Skin of body (tissue), 3 donors: ENCODE results near the gene CXCL3. TPM values are rescaled to one million over a fixed set of nuclear protein-coding genes. Genes with fewer than 3 reads are reported as not detected.

Experiments used
- DNase-seq: peaks from one replicate; lab custom pipeline; 2025; lab: John Stamatoyannopoulos, UW
- small RNA-seq: library from RNA; depleted of rRNA; stranded (forward); fragments of <200 nt; gene quantifications from one replicate; pipeline ENCODE3, GENCODE V24; 2014; ENCODE audit warnings: low replicate concordance
- total RNA-seq: library from RNA; depleted of rRNA; stranded (reverse); fragments of >200 nt; gene quantifications from one replicate; pipeline ENCODE4 v1.2.3, GENCODE V29; 2014

The CXCL3 gene
- total RNA-seq, 1 donor from 2014 or later: 0.49 TPM

GRCh38 chr4:74014332-74014731 is 24.2 kb downstream of the CXCL3 start:
- no peak for DNase-seq

- no peak for DNase-seq
Observed at GRCh38 chr4:74013264-74013663, 25.2 kb downstream of the CXCL3 start.

- no peak for DNase-seq
Observed at GRCh38 chr4:74012130-74012529, 26.4 kb downstream of the CXCL3 start.

- no peak for DNase-seq
Observed at GRCh38 chr4:74009307-74009706, 29.2 kb downstream of the CXCL3 start.

DNA sequence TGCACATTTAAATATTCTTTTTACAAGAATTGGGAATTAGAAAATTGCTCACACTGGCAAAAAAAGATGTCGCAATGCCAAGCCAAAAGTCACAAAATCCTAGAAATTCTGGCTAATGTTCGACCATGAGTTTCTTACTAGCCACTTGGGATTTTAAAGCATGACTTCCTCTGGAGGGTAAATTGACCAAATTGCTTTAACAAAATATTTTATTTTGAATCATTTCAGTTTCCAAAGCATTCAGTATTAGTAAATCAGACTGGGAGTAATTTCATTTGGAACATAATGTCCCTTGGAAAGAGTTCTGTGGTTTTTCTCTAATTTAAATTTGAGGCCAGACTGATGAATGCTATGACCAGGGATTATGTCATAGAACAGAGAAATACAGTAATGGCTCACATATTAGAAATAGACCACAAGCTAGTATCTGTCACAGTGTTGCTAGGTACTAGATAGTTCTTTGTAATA is 32.4 kb downstream of the CXCL3 start:
- no peak for DNase-seq

GRCh38 chr4:74005528-74005927 is 33.0 kb downstream of the CXCL3 start:
- no peak for DNase-seq

DNA sequence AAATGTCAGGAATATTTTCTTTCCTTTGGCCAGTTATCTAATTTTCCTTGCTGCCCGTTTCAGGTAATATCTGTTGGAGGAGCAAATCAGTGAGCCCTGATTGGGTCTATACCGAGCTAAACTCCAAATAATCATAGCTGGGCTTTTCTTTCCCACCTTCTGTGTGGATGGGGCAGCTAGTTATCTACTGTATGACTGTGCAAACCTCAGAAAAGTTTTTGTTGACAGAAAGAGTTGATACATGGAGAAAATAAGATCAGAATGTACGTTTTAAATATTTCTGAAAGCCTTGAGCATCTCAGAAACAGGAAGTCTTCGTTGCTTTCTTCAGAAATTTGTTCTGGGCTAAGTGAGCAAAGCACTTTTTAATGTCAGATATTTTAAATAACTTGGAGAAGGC is 33.8 kb downstream of the CXCL3 start:
- no peak for DNase-seq

DNA sequence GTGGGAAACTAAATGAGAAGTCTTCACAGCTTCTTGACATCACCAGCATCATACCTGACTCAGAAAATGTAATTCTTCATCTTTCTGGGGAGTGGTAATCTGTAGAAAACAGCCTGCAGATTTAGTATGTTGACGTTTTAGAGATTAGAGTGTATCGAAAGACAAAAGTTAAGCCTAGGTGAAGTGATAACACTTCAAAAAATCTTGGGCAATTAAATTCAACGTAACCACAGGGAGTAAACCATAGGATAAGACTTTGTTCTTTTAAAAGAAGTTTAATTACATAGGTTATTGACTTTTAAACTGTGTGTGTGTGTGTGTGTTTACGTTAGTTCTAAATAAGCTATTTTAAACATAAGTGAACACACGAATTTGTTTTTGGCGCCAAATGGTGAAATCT is 38.2 kb downstream of the CXCL3 start:
- DNase-seq: no peak

- no peak for DNase-seq
Observed at GRCh38 chr4:73998040-73999011, 40.2 kb downstream of the CXCL3 start, which contains the start of gene CXCL5. Gene CXCL5 (minus strand): TSS chr4:73998677. CDS start chr4:73998581, 96 bp downstream.

GRCh38 chr4:73992050-73992449 is 46.4 kb downstream of the CXCL3 start:
- DNase-seq: no peak

DNA sequence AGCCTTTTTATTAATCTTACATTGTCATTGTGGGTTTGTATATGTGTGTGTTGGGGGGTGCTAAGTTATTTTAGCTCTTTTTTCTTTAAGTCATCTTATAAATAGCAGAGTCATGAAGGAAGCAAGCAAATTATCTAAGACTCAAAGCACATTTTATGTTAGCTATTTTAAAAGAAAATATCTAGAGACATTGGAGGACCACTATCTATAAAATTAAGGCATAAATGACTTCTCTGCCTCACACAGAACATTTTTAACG is 46.8 kb downstream of the CXCL3 start:
- no peak for DNase-seq

DNA sequence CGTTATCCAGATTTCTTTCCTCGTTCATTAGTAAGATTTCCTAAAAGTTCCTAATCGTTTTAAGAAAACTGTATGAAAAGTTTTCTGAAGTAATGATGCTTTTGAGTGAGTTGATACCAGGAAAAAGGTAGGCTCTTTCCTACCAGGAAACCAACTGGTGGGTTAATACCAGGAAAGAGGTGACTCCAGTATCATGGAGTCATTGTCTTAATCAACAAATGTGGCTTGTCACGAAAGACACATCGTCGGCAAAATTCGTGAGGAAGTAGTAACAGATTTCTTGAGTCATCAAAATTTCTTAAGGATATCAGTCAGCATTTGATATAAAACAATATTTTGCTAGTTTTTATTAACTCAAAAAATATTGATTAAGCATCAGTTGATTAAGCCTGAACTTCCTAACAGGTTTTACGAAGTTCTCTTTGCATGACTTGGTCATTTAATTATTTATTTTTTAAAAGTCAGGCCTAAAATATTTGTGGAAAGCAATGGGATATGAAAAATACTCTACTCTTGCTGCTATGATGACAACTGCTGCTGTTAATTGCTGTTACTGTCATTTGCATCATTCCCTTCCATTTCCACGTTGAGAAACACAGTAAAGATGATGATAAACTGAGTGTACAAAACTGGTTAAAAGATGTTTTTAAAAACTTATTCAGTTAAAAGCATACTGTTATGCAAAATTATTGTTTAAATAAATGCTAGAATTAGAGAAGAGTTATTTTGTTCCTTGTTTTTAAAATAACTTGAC is 47.3 kb downstream of the CXCL3 start:
- no peak for DNase-seq

- DNase-seq: no peak
Observed at GRCh38 chr4:73989928-73990327, 48.6 kb downstream of the CXCL3 start.

DNA sequence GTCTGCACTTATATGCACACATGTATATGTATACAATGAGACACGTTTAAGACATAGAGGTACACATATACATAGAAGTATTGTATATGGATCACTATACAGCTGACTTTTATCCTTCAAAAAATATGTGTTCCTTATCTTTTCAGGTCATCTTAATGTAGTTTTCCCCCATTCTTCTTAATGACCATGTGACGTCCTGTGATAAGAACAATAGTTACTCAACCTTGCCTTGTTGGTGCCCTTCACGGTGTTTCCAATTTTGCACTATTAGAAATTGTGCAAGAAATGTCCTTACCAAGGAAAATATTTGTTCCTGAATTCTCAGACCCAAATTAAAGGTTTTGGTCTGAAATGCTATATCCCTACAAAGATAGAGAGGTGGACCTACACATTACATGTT is 49.5 kb downstream of the CXCL3 start:
- DNase-seq: no peak

GRCh38 chr4:73988061-73988460 is 50.4 kb downstream of the CXCL3 start, which contains the start of gene PPBP:
Gene PPBP (minus strand): TSS chr4:73988190. CDS start chr4:73988103, 87 bp downstream.
- no peak for DNase-seq

Small RNA genes lying within 50 kb of the gene (small RNA-seq; reads per million reads assigned to genes)
- gene RN7SL218P: not detected

Other genes with a start within 250 kb of the CXCL3 start
- 0.10 TPM for gene CXCL6, start 202.0 kb downstream of the CXCL3 start, total RNA-seq
- not detected for gene PF4V1, start 185.4 kb downstream of the CXCL3 start, total RNA-seq
- gene CXCL1, start 169.3 kb downstream of the CXCL3 start, total RNA-seq: 1.9 TPM
- 0.89 TPM for gene PF4, start 56.7 kb downstream of the CXCL3 start, total RNA-seq
- 12.4 TPM for gene PPBP, start 50.5 kb downstream of the CXCL3 start, total RNA-seq
- 0.20 TPM for gene CXCL5, start 40.0 kb downstream of the CXCL3 start, total RNA-seq
- gene CXCL2, start 60.5 kb upstream of the CXCL3 start, total RNA-seq: 3.6 TPM
- gene MTHFD2L, start 119.4 kb upstream of the CXCL3 start, total RNA-seq: 8.7 TPM